Adrenal gland (tissue), 5 donors: ENCODE data around the gene BCAS2.

Experiments
- CTCF ChIP-seq, 6 experiments: fragments of 450-650 bp in 4 of 6; fragments of 200-600 bp in 2 of 6; sonication (generic) in 1 of 6; IDR thresholded peaks; 1 replicate in 5 of 6; 2 replicates in 1 of 6; pipeline versions ENCODE4 v1.5.1 to v1.8.0; 2016 to 2021; ENCODE audit warnings: antibody characterized with exemption in 6 of 6, mild to moderate bottlenecking in 2 of 6, moderate library complexity in 1 of 6
- POLR2A ChIP-seq, 2 donors: fragments of 450-650 bp; IDR thresholded peaks; one replicate each; pipeline ENCODE4 v1.6.1; 2017; ENCODE audit warnings: antibody characterized with exemption in 2 of 2, mild to moderate bottlenecking in 2 of 2, moderate library complexity in 1 of 2
- donor health status: DM: no; HTN: no; CAD: no.

DNA sequence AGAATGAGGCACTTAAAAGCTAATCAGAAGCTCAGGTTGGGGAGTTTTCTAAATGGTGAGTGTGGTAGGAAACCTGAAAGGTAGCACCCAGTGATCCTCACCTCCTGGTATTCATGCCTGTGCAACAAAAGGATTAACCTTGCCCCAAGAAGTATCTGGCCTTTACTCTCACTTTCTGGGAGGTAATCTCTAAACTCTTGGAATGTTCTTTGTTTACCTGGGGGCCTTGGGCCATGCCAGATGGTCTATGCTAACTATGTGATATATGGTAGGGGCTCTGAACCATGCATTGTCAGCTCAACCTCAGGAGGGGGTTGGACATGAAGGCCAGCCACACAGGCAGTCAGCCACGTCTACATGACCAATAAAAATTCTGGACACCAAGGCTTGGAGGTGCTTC, 46.0 kb downstream of the BCAS2 start:
- TF ChIP-seq CTCF (IDR thresholded peaks at IDR 0.05) (no peak), POLR2A (IDR thresholded peaks at IDR 0.05) (no peak)
